ENCODE measurements around the gene RCBTB2.

RCBTB2 gene

DNA sequence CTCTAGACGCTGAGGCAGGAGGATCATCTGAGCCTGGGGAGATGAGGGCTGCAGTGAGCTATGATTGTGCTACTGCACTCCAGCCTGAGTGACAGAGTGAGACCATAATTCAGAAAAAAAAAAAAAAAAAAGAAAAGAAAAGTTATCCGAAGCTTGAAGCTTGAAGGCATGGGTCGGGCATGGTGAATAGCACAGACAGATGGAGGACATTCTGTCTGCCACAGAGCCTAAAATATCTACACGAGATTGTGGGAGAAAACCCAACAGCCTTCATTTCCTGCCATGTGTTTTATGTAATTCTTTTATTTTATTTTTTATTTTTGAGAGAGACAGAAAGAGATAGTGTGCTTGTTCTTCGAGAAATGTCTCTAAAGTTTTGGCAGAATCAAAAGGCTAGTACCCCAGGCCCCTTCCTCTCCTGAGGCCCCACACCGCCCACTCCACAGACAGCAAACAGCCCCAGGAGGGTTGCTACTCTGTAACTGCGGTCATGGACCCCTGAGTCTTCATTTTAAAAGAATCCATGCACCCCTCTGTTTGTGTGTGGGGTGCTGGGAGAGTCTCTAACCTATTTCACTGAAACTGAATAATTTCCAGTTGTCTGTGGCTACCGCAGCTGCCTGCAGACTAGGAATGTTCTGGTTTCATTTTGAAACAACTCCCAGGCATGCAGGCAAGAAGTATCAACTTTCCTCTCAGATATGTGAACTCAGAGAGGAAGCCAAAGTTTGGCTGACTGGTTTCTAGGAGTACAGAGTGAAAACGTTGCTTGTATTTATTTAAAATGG is 38.4 kb upstream of the RCBTB2 start:
- CTCF ChIA-PET = no interaction called here
- TF ChIP-seq TARDBP (IDR thresholded peaks at IDR 0.05) = no peak
- no peak for TF ChIP-seq LEF1 (IDR thresholded peaks at IDR 0.05; ENCODE audit: borderline replicate concordance)
- no peak for TF ChIP-seq CTBP1 (IDR thresholded peaks at IDR 0.05; ENCODE audit: borderline replicate concordance)
- TF ChIP-seq ELF4 (IDR thresholded peaks at IDR 0.05) = no peak
- TF ChIP-seq FOXA1 (IDR thresholded peaks at IDR 0.05) = no peak
- TF ChIP-seq FOXK2 (IDR thresholded peaks at IDR 0.05) = no peak
- no peak for TF ChIP-seq L3MBTL2 (conservative IDR thresholded peaks at IDR 0.05)
- POLR2A ChIA-PET = no interaction called here
- no peak for DNase-seq (ENCODE audit: extremely low spot score)

DNA sequence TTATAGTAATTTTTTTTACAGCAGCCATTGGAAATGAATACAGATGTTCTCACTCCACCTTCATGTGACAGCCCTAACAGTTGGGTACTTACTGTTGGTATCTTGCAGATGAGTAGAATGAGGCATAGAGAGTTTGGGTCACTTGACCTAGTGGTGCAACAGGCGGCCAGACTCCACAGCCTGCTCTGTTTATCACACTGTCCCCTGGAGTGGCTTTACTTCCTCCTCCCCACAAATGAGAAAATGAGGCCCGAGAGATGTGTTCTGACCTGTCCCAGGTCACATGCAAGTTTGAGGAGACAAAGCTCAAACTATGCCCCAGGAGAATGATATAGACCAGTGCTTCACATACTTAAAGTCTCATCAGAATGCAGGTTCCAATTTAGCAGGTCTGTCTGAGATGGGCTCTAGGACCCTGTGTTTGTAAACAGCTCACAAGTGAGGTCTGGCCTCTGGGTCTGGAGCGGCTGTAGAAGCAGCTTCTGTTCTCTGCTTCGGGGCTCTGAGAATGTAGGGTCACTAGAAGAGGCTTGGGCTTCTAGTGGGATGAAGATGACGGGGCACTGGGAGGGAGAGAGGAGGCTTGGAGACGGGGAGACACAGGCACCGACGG is 37.4 kb upstream of the RCBTB2 start:
- DNase-seq (ENCODE audit: extremely low spot score) = no peak
- TF ChIP-seq FOXM1 (IDR thresholded peaks at IDR 0.05; ENCODE audit: borderline replicate concordance) = no peak
- TF ChIP-seq CTBP1 (IDR thresholded peaks at IDR 0.05; ENCODE audit: borderline replicate concordance) = no peak
- no peak for TF ChIP-seq TARDBP (IDR thresholded peaks at IDR 0.05)
- no peak for TF ChIP-seq SP1 (IDR thresholded peaks at IDR 0.05)
- TF ChIP-seq FOXA1 (IDR thresholded peaks at IDR 0.05) = no peak
- TF ChIP-seq, protein P1, sequence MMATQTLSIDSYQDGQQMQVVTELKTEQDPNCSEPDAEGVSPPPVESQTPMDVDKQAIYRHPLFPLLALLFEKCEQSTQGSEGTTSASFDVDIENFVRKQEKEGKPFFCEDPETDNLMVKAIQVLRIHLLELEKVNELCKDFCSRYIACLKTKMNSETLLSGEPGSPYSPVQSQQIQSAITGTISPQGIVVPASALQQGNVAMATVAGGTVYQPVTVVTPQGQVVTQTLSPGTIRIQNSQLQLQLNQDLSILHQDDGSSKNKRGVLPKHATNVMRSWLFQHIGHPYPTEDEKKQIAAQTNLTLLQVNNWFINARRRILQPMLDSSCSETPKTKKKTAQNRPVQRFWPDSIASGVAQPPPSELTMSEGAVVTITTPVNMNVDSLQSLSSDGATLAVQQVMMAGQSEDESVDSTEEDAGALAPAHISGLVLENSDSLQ (IDR thresholded peaks at IDR 0.05) = no peak
- TF ChIP-seq FOXK2 (IDR thresholded peaks at IDR 0.05) = no peak
- TF ChIP-seq ELF4 (IDR thresholded peaks at IDR 0.05) = no peak
- TF ChIP-seq ZNF384 (IDR thresholded peaks at IDR 0.05) = no peak
- TF ChIP-seq L3MBTL2 (conservative IDR thresholded peaks at IDR 0.05) = no peak
- TF ChIP-seq HDGF (IDR thresholded peaks at IDR 0.05; ENCODE audit: borderline replicate concordance) = no peak
- TF ChIP-seq ARNT (IDR thresholded peaks at IDR 0.05) = no peak
- TF ChIP-seq BHLHE40 (IDR thresholded peaks at IDR 0.05; ENCODE audit: borderline replicate concordance) = no peak
- no peak for TF ChIP-seq SUZ12 (IDR thresholded peaks at IDR 0.05)
- ChIA-PET CTCF (no interaction called here), POLR2A (interaction anchor here (1.4 kb wide), 1 partner anchor 38 kb away, joined by 4 read pairs; no protein-coding TSS in a partner anchor)

DNA sequence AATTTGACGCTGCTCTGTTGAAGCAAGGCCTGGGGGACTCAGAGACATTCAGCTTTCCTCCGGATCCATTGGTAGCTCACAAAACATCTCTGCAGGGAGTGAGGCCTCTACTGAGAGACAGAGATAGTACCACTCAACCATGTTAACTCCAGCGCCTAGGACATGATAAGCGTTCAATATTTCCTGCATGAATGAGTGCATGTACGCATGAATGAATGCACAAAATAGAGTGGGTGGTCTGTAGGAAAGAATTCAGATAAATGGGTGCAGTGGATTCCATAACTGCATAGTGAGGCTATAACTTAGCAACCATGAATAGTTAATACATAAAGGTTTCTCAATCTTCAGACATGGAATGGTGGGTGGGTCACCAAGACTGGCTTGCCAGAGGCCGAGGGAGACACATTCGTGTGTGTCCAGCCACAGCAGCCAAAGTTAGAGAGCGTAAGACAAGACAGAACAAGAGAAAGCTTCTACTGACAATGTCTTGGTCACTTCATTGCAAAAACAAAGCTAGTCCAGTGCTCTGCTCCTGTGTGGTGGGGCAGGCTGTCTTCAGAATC is 36.3 kb upstream of the RCBTB2 start:
- no peak for DNase-seq (ENCODE audit: extremely low spot score)
- ChIA-PET CTCF (no interaction called here), POLR2A (interaction anchor here (1.4 kb wide), 1 partner anchor 37 kb away, joined by 4 read pairs; no protein-coding TSS in a partner anchor)
- no peak for TF ChIP-seq BHLHE40 (IDR thresholded peaks at IDR 0.05; ENCODE audit: borderline replicate concordance)
- no peak for TF ChIP-seq CTBP1 (IDR thresholded peaks at IDR 0.05; ENCODE audit: borderline replicate concordance)
- TF ChIP-seq ELF4 (IDR thresholded peaks at IDR 0.05) = no peak
- TF ChIP-seq TARDBP (IDR thresholded peaks at IDR 0.05) = no peak
- TF ChIP-seq ZNF384 (IDR thresholded peaks at IDR 0.05) = no peak
- TF ChIP-seq L3MBTL2 (conservative IDR thresholded peaks at IDR 0.05) = no peak
- no peak for TF ChIP-seq NFRKB (IDR thresholded peaks at IDR 0.05)
- TF ChIP-seq ARNT (IDR thresholded peaks at IDR 0.05) = no peak
- no peak for TF ChIP-seq HDGF (IDR thresholded peaks at IDR 0.05; ENCODE audit: borderline replicate concordance)
- TF ChIP-seq LEF1 (IDR thresholded peaks at IDR 0.05; ENCODE audit: borderline replicate concordance) = no peak
- no peak for TF ChIP-seq FOXA1 (IDR thresholded peaks at IDR 0.05)
- TF ChIP-seq FOXM1 (IDR thresholded peaks at IDR 0.05; ENCODE audit: borderline replicate concordance) = no peak
- TF ChIP-seq SUZ12 (IDR thresholded peaks at IDR 0.05) = no peak
- TF ChIP-seq, protein P1 (IDR thresholded peaks at IDR 0.05) = no peak
- no peak for TF ChIP-seq FOXK2 (IDR thresholded peaks at IDR 0.05)
- TF ChIP-seq SP1 (IDR thresholded peaks at IDR 0.05) = no peak

DNA sequence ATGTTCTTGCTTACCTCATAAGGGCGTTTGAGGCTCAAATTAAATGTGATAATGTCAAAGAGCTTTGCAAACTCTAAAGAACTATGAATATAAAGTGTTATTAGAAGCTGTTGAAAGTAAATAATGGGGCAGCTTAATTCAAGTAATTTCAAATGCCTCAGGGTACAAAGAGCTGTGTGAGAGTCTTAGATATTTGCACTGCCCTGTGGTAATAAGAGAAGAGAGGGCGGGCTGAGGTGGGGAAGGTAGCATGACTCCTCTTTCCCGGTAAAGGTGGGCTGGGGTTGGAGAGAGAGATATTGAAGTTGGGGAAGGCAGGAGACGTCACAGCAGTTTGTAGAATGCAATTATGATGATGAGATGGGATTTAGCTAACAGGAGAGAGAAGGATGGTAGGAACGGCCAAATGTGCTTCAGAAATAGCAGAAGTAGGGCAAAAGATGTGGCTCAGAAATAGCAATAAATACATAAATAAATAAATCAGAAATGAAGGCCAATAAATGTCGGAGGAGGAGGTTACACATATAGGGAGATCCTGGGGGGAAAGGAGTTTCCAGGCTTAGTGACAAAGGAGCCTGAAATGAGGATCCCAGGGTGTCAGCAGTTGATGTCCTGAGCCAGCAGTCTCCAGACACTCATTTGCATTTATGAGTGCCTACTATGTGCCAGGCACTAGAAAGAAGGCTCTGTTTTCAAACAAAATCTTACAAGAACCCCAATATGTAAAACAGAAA is 35.7 kb upstream of the RCBTB2 start:
- DNase-seq (ENCODE audit: extremely low spot score) = no peak
- no peak for TF ChIP-seq LEF1 (IDR thresholded peaks at IDR 0.05; ENCODE audit: borderline replicate concordance)
- ChIA-PET CTCF (no interaction called here), POLR2A (no interaction called here)

DNA sequence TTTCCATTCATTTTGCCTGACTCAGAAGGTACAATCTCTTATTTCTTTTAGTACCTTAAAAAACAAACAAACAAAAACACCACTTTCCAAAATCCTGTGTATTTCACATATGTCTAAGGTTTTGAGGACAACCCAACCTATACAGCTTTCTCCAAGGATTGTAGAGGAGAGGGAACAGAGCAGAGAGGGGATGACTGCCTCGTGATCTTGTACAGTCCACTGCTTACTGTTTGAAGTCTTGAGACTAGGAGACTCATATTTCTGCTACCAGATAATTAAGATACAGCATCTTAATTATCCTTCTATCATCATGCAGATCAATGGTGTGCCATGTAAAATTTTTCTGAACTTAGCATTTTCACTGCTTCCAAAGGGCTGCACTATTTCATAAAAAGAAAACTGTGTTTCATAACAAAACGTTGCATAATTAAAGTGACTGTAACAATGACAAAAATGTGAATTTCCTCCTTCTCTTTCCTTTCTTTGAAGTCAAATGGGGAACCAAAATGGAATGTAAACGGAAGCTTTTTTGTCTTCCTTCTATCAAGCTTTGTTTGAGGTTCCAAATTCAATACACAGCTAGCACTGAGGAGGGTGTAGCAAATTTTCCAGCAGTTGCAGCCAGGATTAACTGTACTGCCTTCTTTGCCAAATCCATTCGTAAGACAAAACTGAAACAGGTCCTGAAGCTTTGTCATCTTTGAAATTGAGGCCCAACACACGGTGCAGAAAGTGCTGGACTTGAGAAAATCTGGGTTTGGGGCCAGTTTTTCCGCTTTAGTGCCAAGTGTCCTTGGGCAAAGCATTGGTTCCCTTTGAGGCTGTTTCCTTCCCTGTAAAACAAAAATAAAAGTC is 34.9 kb upstream of the RCBTB2 start:
- DNase-seq (ENCODE audit: extremely low spot score) = no peak
- ChIA-PET CTCF (no interaction called here), POLR2A (no interaction called here)
- TF ChIP-seq, protein P1 (IDR thresholded peaks at IDR 0.05) = no peak
- TF ChIP-seq CTBP1 (IDR thresholded peaks at IDR 0.05; ENCODE audit: borderline replicate concordance) (no peak), NFRKB (IDR thresholded peaks at IDR 0.05) (no peak), FOXM1 (IDR thresholded peaks at IDR 0.05; ENCODE audit: borderline replicate concordance) (no peak), L3MBTL2 (conservative IDR thresholded peaks at IDR 0.05) (no peak), TARDBP (IDR thresholded peaks at IDR 0.05) (no peak), FOXK2 (IDR thresholded peaks at IDR 0.05) (no peak), BHLHE40 (IDR thresholded peaks at IDR 0.05; ENCODE audit: borderline replicate concordance) (no peak), SUZ12 (IDR thresholded peaks at IDR 0.05) (no peak), LEF1 (IDR thresholded peaks at IDR 0.05; ENCODE audit: borderline replicate concordance) (no peak), HDGF (IDR thresholded peaks at IDR 0.05; ENCODE audit: borderline replicate concordance) (no peak), SP1 (IDR thresholded peaks at IDR 0.05) (no peak), ARNT (IDR thresholded peaks at IDR 0.05) (no peak), ELF4 (IDR thresholded peaks at IDR 0.05) (no peak), ZNF384 (IDR thresholded peaks at IDR 0.05) (no peak), FOXA1 (IDR thresholded peaks at IDR 0.05) (no peak)

All from HEK293T (cell line).